Right lobe of liver (tissue), 4 donors: ENCODE measurements around the gene EDNRB.

Source experiments
- POLR2A ChIP-seq: fragments of 450-650 bp; IDR thresholded peaks from one replicate; pipeline ENCODE4 v1.6.1; 2017; ENCODE audit warnings: antibody characterized with exemption, mild to moderate bottlenecking
- TF ChIP-seq, protein P1 (sequence below), 4 donors: fragments of 200-600 bp in 3 of 4; fragments of 450-650 bp in 1 of 4; IDR thresholded peaks; one replicate each; pipeline versions ENCODE4 v1.5.1 to v1.8.0; 2016 to 2022; ENCODE audit warnings: antibody characterized with exemption in 4 of 4, mild to moderate bottlenecking in 2 of 4
- donor health status: DM: no; HTN: no; CAD: no.
- donor health status: DM: no; HTN: no; CAD: no.
- donor health status: DM: no; HTN: yes; CAD: no.

DNA sequence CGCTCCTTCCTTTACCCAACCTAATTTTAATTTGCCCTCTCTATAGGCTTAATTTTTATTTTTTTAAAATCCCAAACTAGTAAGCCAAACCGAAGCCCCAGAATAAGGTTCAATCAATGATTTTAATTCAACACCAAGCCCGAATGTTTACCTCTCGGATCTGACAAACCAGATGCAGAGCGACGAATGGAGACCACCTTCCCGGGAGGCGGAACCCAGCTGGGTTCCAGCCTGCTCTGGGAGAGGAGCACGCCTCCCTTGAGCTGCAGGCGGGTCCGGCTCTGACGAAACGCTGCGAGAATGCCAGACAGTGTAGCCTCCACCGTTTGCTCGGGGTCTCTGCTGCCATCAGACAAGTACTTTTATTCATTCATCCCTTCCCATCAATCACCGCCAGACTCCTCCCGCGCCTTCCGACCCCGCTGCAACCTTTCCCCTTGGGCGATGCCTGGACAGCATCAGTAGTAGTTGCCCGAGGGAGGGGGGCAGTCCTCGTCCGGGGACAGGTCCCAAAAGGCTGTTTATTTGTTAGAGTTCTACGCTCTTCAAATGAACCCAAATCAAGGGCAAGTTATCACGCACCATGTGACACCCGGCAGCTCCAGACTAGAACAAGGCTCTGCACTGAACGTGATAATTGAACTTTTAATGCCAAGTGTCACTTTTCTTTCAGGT, 752 bp upstream of the EDNRB start:
- TF ChIP-seq, protein P1, sequence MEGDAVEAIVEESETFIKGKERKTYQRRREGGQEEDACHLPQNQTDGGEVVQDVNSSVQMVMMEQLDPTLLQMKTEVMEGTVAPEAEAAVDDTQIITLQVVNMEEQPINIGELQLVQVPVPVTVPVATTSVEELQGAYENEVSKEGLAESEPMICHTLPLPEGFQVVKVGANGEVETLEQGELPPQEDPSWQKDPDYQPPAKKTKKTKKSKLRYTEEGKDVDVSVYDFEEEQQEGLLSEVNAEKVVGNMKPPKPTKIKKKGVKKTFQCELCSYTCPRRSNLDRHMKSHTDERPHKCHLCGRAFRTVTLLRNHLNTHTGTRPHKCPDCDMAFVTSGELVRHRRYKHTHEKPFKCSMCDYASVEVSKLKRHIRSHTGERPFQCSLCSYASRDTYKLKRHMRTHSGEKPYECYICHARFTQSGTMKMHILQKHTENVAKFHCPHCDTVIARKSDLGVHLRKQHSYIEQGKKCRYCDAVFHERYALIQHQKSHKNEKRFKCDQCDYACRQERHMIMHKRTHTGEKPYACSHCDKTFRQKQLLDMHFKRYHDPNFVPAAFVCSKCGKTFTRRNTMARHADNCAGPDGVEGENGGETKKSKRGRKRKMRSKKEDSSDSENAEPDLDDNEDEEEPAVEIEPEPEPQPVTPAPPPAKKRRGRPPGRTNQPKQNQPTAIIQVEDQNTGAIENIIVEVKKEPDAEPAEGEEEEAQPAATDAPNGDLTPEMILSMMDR (IDR thresholded peaks at IDR 0.05), result no peak
- peak; percentile 30 for TF ChIP-seq POLR2A
